NCI-H524 (cell line): ENCODE measurements around the gene TM2D1.
A peak's percentile ranks its signal among the peaks of the same experiment; 100 is the strongest.
"Not testable (repeated sequence)": the region's sequence is repeated elsewhere in the genome, so short reads cannot be mapped to it uniquely, and the experiment has no call there.

Experiments used
- DNase-seq, 2 experiments: peaks; one replicate each; lab custom pipeline; 2025; lab: John Stamatoyannopoulos, UW

Gene TM2D1

GRCh38 chr1:61718996-61719663 lies 5.8 kb downstream of the TM2D1 start:
- DNase-seq = not testable (repeated sequence)

GRCh38 chr1:61711969-61712368 lies 13.0 kb downstream of the TM2D1 start:
- no peak for DNase-seq

DNA sequence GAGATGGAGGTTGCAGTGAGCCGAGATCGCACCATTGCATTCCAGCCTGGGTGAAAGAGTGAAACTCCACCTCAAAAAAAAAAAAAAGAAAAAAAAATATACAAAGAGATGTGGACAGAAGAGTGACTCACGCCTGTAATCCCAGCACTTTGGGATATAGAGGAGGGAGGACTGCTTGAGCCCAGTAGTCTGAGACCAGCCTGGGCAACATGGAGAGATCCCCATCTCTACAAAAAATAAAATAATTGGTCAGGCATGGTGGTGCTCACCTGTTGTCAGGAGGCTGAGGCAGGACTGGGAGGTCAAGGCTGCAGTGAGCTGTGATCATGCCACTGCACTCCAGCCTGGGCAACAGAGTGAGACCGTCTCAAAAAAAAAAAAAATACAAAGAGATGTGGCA lies 13.7 kb downstream of the TM2D1 start:
- not testable (repeated sequence) for DNase-seq

GRCh38 chr1:61709908-61710289 lies 15.0 kb downstream of the TM2D1 start:
- DNase-seq = no peak

DNA sequence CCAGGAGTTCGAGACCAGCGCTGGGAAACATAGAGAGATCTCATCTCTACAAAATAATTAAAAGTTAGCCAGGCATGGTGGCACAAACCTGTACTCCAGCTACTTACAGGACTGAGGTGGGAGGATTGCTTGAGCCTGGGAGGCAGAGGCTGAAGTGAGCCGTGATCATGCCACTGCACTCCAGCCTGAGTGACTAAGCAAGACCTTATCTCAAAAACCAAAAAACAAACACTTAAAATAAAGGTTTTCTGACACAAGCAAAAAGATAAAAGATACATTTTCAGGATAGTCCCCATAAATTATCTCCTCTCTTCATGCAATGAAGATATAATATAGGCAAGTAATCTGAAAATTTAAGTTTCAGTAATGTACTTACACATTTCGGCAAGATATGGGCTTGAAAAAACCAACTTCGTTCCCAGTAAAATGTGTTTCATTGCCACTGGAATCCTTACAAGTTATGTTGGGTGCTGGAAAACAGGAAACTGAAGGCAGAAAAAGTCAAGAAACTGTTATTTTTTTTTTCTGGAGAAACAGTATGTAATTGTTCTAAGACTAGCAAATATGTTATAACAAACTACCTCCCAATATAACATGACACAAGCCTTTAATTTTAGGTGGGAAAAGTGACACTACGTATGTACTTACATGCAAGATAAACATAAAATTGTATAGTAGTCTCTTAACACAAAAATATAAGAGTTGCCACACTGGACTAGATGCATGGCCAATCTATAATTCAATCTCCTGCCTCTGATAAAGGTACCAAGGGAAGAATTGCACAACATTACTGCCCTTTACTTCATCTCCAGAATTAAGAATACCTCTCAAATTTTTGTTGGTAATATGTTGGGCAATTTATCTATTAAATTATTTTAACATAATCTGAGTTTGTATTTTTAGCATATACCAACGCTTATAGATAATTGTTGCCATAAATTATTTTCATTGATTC lies 15.7 kb downstream of the TM2D1 start:
- no peak for DNase-seq

DNA sequence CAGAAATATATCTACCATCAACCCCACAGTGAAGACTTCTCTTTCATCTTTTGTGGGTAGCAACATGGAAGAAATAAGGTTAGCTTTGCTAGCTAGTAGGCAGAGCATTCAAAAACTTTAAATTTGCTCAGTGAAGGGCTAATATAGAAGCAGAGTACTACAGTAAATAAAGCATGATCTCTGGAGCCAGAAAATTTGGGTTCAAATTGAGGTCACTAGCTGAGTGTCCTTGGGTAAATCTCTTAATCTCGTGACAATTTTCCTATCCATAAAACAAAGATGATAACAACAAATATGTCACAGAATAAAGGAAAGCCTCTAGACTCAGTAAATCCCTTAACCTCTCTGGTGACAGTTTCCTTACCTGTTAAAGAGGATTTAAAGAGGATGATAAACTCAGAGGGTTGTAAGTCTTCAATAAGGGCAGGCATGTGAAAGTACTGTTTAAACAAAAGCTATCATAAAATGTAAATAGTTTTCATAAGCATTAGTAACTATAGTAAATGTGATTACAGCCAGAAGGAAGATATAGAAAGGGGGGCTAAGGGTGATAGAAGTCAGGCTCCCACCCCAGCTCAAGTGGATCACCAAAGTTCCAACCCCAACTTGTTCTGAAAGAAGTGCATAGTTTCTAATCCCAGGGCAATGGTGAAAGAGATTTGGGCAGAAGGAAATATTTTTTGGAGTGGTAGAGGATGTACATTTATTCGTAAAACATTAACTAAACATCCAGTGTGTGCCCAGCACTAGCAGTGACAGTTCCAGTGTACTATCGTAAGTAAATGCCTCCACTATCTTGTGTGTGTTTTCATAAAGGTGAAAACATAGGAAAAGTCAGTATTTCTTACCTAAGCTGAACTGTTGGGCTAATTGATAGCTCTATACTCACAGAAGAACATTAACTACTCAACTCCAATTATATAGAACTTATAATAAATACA lies 24.8 kb downstream of the TM2D1 start:
- peak in 1 of 2 experiments; percentile 17 for DNase-seq

DNA sequence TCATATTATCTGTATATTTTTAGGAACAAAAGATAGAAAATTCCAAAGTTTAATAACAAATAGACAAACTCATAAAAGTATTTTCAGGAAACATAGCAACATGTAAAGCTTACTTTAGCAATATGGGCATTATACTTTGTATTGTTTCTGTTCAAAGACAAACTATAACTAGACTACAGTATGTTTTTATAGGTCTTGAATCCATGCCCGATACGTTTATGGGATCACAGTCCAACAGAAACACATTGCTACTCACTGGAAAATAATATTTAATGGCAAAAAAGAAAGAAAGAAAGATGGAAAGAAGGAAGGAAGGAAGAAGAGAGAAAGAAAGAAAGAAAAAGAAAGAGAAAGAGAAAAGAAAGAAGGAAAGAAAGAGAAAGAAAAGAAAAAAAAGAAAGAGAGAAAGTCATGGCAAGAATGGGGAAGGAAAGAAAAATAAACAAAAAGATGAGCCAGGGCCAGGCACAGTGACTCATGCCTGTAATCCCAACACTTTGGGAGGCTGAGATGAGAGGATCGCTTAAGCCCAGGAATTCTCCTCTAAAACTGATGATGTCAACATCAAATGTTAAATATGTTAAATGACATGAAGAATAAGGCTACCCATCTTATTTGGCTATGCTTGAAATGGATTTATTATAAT lies 32.7 kb downstream of the TM2D1 start:
- no peak for DNase-seq

- no peak for DNase-seq
Measured at GRCh38 chr1:61687901-61688300, 37.0 kb downstream of the TM2D1 start.

- no peak for DNase-seq
Measured at GRCh38 chr1:61682891-61683290, 42.0 kb downstream of the TM2D1 start.

DNA sequence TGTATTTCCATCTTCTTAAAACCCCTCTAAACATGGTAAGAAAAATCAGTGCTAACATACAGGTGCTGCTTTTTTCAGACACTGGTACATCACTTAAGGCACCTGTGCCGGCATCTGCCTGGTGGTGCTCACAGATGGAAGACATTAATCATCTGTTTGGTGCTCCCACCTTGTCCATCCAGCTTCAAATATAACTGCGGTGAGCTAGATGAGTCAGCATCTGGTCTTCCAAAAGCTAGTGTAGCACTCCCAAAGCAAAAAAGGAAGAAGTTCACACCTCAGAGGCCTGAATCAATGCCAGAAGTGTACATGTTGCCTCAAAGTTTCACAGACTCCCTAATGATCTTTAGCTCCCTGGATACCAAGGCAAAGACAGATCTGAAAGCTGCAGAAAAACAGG lies 44.4 kb downstream of the TM2D1 start:
- peak in 1 of 2 experiments; percentile 3 for DNase-seq

DNA sequence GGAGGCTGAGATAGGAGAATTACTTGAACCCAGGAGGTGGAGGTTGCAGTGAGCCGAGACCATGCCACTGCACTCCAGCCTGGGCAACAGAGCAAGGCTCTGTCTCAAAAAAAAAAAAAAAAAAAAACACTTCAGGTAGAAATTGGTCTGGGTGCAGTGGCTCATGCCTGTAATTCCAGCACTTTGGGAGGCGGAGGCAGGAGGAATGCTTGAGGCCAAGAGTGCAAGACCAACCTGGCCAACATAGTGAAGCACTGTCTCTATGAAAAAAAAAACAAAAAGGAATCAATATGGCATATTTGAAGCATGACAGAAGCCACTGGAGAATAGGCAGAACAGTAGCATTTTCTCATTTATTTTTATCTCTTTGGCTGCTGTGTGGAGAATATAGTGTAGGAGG lies 48.1 kb downstream of the TM2D1 start:
- not testable (repeated sequence) for DNase-seq

DNA sequence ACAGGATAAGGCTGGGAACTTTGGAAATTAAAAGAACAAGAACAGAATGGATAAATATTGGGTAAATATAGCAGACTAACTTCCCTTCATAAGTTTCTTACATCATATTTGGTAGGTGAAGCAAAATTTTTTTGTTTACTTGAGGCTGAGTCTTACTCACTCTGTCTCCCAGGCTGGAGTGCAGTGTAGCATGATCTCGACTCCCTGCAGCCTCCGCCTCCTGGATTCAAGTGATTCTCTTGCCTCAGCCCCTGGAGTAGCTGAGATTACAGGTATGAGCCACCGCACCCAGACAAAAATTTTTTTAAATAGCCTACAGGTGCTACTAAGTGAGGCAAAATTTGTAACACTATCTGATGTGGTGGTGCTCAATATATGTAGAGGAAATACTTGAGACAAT lies 50.7 kb downstream of the TM2D1 start:
- DNase-seq = no peak

DNA sequence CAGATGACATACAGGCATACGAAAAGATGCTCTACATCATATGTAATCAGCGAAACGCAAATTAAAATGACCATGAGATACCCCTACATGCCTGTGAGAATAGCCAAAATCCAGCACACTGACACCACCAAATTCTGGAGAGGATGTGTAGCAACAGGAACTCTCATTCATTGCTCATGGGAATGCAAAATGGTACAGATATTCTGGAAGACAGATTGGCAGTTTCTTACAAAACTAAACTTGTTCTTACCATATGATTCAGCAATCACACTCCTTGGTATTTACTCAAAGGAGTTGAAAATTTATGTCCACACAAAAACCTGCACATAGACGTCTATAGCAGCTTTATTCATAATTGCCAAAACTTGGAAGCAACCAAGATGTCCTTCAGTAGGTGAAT lies 52.6 kb downstream of the TM2D1 start:
- no peak for DNase-seq

DNA sequence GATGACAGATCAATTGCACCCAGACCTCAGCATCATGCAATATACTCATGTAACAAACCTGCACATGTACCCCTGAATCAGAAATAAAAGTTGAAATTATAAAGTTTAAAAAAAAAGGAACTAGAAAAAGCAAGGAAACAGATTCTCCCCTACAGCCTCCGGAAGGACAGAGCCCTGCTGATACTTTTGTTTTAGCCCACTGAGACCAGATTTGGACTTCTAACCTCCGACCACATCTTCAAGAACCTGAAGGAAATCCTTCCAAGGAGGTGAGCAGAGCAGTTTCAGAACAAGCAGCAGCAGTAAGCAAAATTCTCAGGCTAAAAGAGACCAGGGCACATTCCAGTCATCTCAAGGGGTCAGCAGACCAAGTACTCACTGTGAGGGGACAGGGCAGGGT lies 54.5 kb downstream of the TM2D1 start:
- DNase-seq = no peak

DNA sequence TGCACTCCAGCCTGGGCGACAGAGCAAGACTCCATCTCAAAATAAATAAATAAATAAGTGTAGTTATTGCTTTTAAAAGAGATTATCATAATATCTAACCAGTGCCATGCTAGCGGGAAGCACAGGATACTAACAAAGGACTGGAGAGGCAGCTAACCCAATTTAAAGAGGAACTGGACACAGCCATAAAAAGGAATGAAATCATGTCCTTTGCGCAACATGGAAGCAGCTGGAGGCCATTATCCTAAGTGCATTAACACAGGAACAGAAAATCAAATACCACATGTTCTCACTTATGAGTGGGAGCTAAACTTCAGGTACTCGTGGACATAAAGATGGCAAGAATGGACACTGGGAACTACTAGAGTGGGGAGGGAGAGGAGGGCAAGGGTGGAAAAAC lies 54.9 kb downstream of the TM2D1 start:
- DNase-seq = no peak

GRCh38 chr1:61659061-61659460 lies 65.9 kb downstream of the TM2D1 start:
- DNase-seq = peak in 1 of 2 experiments; percentile 11

GRCh38 chr1:61655453-61655852 lies 69.5 kb downstream of the TM2D1 start:
- no peak for DNase-seq

GRCh38 chr1:61654067-61654466 lies 70.9 kb downstream of the TM2D1 start:
- no peak for DNase-seq

DNA sequence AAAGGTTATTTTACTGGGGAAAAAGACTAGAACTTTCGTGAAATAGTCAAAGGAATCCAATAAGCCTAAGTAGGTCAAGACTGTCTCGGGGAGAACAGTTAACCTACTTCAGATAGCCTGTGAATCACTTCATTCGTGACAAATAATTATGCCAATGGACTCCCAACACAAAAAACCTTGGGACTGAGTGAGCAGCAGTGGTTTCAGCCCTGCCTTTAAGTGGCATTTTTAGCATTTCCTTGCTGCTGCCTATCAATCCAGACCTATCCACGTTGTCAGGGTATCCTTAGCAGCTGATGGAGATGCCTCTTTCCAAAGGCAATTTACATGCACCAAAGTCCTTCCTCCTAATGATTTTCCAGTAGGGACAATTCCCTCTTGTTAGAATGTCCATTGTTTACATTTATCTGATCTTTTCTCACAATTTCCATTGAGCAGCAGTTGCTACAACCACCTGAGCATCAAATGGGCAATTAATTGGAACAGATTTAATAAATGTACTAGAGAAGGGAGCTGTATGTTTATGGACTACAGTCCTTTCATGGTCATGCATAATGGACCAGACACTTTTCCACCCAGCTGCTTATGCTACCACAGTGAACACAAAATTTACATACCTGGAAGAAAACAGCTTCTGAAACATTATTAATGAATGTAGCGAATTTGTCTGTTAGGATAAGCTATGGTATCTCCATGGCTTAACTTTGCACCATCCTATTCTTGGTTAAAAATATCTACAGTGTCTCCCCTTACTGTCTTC lies 75.8 kb downstream of the TM2D1 start:
- DNase-seq = no peak

- DNase-seq = no peak
Measured at GRCh38 chr1:61647142-61647541, 77.8 kb downstream of the TM2D1 start.

DNA sequence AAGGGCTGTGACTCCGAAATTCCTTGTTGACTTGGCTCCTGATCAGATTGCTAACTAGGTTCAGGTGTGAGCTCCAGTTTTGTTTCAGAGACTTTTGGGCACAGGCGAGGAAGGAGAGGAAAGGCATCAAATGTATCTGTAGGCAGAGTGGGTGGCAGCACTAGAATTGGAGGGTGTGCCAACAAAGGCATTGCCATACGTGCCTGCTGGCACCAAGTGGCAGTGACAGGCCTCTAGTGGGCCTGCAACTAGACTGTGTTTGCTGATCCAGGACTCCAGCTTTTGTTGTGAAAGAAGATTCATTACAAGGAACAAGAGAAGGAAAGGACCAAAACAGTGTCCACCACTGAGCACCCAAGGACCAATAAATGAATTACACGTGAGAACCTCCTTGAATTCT lies 79.5 kb downstream of the TM2D1 start:
- DNase-seq = no peak
